GM23338 (cell line): ENCODE results near the gene PROX2. TPM values are rescaled to one million over a fixed set of nuclear protein-coding genes. Genes with fewer than 3 reads are reported as not detected.

Experiments used
- ATAC-seq: fragments of 200-7000 bp; cut with Tn5 transposase; 3 replicates; pipeline ENCODE4 v1.9.1; 2020
- DNase-seq: peaks from one replicate; pipeline ENCODE4 v3.0.0-alpha.2; 2015; ENCODE audit warnings: low spot score
- H2AFZ ChIP-seq: fragments of 200-600 bp; sonication (generic); 2 replicates; pipeline ENCODE4 v1.8.0; 2016; ENCODE audit warnings: antibody characterized with exemption, mild to moderate bottlenecking, moderate library complexity
- H3F3A ChIP-seq: fragments of 200-600 bp; sonication (generic); replicated peaks from 2 replicates; pipeline ENCODE4 v1.8.0; 2017; ENCODE audit warnings: antibody characterized with exemption, mixed run types, low read depth
- H3K27ac ChIP-seq: fragments of 200-600 bp; sonication (generic); 2 replicates; pipeline ENCODE4 v1.6.1; 2016; ENCODE audit warnings: low read depth
- H3K27me3 ChIP-seq: fragments of 200-600 bp; sonication (generic); 2 replicates; pipeline ENCODE4 v1.8.0; 2016; ENCODE audit warnings: mild to moderate bottlenecking, mixed run types, moderate library complexity; ENCODE audit not compliant: insufficient read depth
- H3K36me3 ChIP-seq: fragments of 200-600 bp; sonication (generic); 2 replicates; pipeline ENCODE4 v1.8.0; 2016; ENCODE audit warnings: mild to moderate bottlenecking; ENCODE audit not compliant: insufficient read depth
- H3K4me1 ChIP-seq: fragments of 200-600 bp; sonication (generic); 2 replicates; pipeline ENCODE4 v1.8.0; 2016; ENCODE audit warnings: mild to moderate bottlenecking, moderate library complexity; ENCODE audit not compliant: insufficient read depth
- H3K4me2 ChIP-seq: fragments of 200-600 bp; sonication (generic); 2 replicates; pipeline ENCODE4 v1.7.1; 2017; ENCODE audit warnings: mixed run types
- H3K4me3 ChIP-seq: fragments of 200-600 bp; sonication (generic); 2 replicates; pipeline ENCODE4 v1.6.1; 2016; ENCODE audit warnings: mixed run types
- H3K79me2 ChIP-seq: fragments of 200-600 bp; sonication (generic); replicated peaks from 2 replicates; pipeline ENCODE4 v1.8.0; 2017; ENCODE audit warnings: mild to moderate bottlenecking; ENCODE audit not compliant: insufficient read depth
- H3K9me2 ChIP-seq: fragments of 200-600 bp; sonication (generic); 2 replicates; pipeline ENCODE4 v1.8.0; 2017; ENCODE audit not compliant: insufficient read depth
- H4K20me1 ChIP-seq: fragments of 200-600 bp; sonication (generic); replicated peaks from 2 replicates; pipeline ENCODE4 v1.8.0; 2017; ENCODE audit warnings: mild to moderate bottlenecking; ENCODE audit not compliant: insufficient read depth
- H3K27ac Mint-ChIP-seq: 2 replicates; pipeline ENCODE4 v1.8.0; 2020; ENCODE audit warnings: inconsistent platforms, mild to moderate bottlenecking, moderate library complexity, mixed read lengths
- H3K27me3 Mint-ChIP-seq: 3 replicates; pipeline ENCODE4 v1.8.0; 2022; ENCODE audit warnings: low read depth, mild to moderate bottlenecking, moderate library complexity, mixed read lengths, inconsistent platforms; ENCODE audit not compliant: insufficient read depth, poor library complexity
- H3K36me3 Mint-ChIP-seq: 3 replicates; pipeline ENCODE4 v1.8.0; 2021; ENCODE audit warnings: low read depth, mild to moderate bottlenecking, inconsistent platforms, moderate library complexity, mixed read lengths
- H3K4me1 Mint-ChIP-seq: 3 replicates; pipeline ENCODE4 v1.8.0; 2020; ENCODE audit warnings: mild to moderate bottlenecking, inconsistent platforms, mixed read lengths
- H3K4me3 Mint-ChIP-seq: 3 replicates; pipeline ENCODE4 v1.8.0; 2021; ENCODE audit warnings: moderate library complexity, mild to moderate bottlenecking, inconsistent platforms, mixed read lengths
- H3K9me3 Mint-ChIP-seq: 3 replicates; pipeline ENCODE4 v1.8.0; 2020; ENCODE audit warnings: moderate library complexity, mild to moderate bottlenecking, inconsistent platforms, mixed read lengths
- CREB1 ChIP-seq: fragments of 250-450 bp; sonication (Bioruptor Pico); IDR thresholded peaks from 2 replicates; pipeline ENCODE4 v1.5.0; 2020; ENCODE audit warnings: low read depth, mild to moderate bottlenecking, moderate library complexity
- CTCF ChIP-seq, 2 experiments: fragments of 200-600 bp in 1 of 2; sonication (generic) in 1 of 2; conservative IDR thresholded peaks; 2 replicates each; pipeline versions ENCODE4 v1.5.1 to v1.6.1; 2016 to 2017; ENCODE audit warnings: antibody characterized with exemption in 2 of 2, low read depth in 2 of 2, mild to moderate bottlenecking in 2 of 2, moderate library complexity in 1 of 2
- EZH2 ChIP-seq: fragments of 200-600 bp; sonication (generic); IDR thresholded peaks from one replicate; pipeline ENCODE4 v1.8.0; 2017; ENCODE audit warnings: antibody characterized with exemption, mild to moderate bottlenecking, low read depth; ENCODE audit not compliant: unreplicated experiment
- EZH2phosphoT487 ChIP-seq: fragments of 200-600 bp; sonication (generic); IDR thresholded peaks from one replicate; pipeline ENCODE4 v1.8.1; 2018; ENCODE audit warnings: antibody characterized with exemption; ENCODE audit not compliant: unreplicated experiment
- JUNB ChIP-seq: IDR thresholded peaks from one replicate; pipeline ENCODE4 v1.6.1; 2016; ENCODE audit warnings: antibody characterized with exemption; ENCODE audit not compliant: unreplicated experiment
- NANOG ChIP-seq: IDR thresholded peaks from 2 replicates; pipeline ENCODE4 v1.6.1; 2016; ENCODE audit warnings: antibody characterized with exemption, borderline replicate concordance
- POLR2AphosphoS5 ChIP-seq: IDR thresholded peaks from 2 replicates; pipeline ENCODE4 v1.6.1; 2016; ENCODE audit warnings: antibody characterized with exemption, low read depth
- STAT1 ChIP-seq: IDR thresholded peaks from one replicate; pipeline ENCODE4 v1.6.1; 2016; ENCODE audit warnings: antibody characterized with exemption; ENCODE audit not compliant: unreplicated experiment
- ZNF114 ChIP-seq: fragments of 250-450 bp; sonication (Bioruptor Pico); IDR thresholded peaks from 2 replicates; pipeline ENCODE4 v1.5.0; 2020; ENCODE audit warnings: mild to moderate bottlenecking, moderate library complexity
- ZNF331 ChIP-seq: fragments of 250-450 bp; sonication (Bioruptor Pico); IDR thresholded peaks from 2 replicates; pipeline ENCODE4 v1.5.0; 2020; ENCODE audit warnings: low read depth, mild to moderate bottlenecking, moderate library complexity
- long read RNA-seq: library from polyadenylated mRNA; unstranded; transcript quantifications from one replicate; pipeline ENCODE4 v2.0.0, GENCODE V29; 2020; ENCODE audit not compliant: unreplicated experiment
- polyA plus RNA-seq: library from polyadenylated mRNA; unstranded; fragments of >200 nt; fragmentation: Nextera tagmentation; extraction: Ambion mirVana; gene quantifications from 2 replicates; pipeline ENCODE4 v1.2.1, GENCODE V29; 2016
- total RNA-seq: library from RNA; depleted of rRNA; stranded (reverse); fragments of >200 nt; shearing (Covaris generic); gene quantifications from 2 replicates; pipeline ENCODE4 v1.2.3, GENCODE V29; 2014; rRNA removed
- TF ChIP-seq, protein P1 (sequence below): IDR thresholded peaks from 2 replicates; pipeline ENCODE4 v1.6.1; 2016; ENCODE audit warnings: antibody characterized with exemption
- TF ChIP-seq, protein P2 (sequence below): IDR thresholded peaks from one replicate; pipeline ENCODE4 v1.6.1; 2018; ENCODE audit warnings: antibody characterized with exemption; ENCODE audit not compliant: unreplicated experiment
- TF ChIP-seq, protein P3 (sequence below): fragments of 250-450 bp; sonication (Bioruptor Pico); IDR thresholded peaks from 2 replicates; pipeline ENCODE4 v1.5.0; 2020; ENCODE audit warnings: mild to moderate bottlenecking, moderate library complexity

PROX2 gene
- 0.31 TPM in 1 of 2 replicates, not detected in the other for total RNA-seq
- 0.06 and 0.09 TPM in 2 replicates for polyA plus RNA-seq
- long read RNA-seq = 0 reads

- Histone ChIP-seq H4K20me1 (no peaks in the 10 kb centered on the region), H3K4me3 (0 out of 2 replicates have a peak within 1 kb of the TSS, but pooled peaks have one; percentile 15), H3K36me3 (no peaks in the 10 kb centered on the region), H3K27me3 (no peaks in the 10 kb centered on the region), H3K27ac (no peak within 1 kb of the TSS), H3K79me2 (no peaks in the 10 kb centered on the region), H3K4me1 (peaks cover 12% of the 10 kb centered on the region), H2AFZ (peak within 1 kb of the TSS; percentile 96), H3K4me2 (0 out of 2 replicates have a peak within 1 kb of the TSS, but pooled peaks have one; percentile 40), H3K9me2 (no peaks in the 10 kb centered on the region), H3F3A (no peaks in the 10 kb centered on the region)
- Mint-ChIP-seq H3K4me1 (peaks cover 17% of the 10 kb centered on the region), H3K27me3 (peaks cover 9% of the 10 kb centered on the region), H3K36me3 (no peaks in the 10 kb centered on the region), H3K9me3 (no peaks in the 10 kb centered on the region), H3K27ac (no peak within 1 kb of the TSS), H3K4me3 (peak within 1 kb of the TSS; percentile 22; the same call in 1 of the 3 replicates)
- peak; percentile 29 for DNase-seq
- TF ChIP-seq, protein P1, sequence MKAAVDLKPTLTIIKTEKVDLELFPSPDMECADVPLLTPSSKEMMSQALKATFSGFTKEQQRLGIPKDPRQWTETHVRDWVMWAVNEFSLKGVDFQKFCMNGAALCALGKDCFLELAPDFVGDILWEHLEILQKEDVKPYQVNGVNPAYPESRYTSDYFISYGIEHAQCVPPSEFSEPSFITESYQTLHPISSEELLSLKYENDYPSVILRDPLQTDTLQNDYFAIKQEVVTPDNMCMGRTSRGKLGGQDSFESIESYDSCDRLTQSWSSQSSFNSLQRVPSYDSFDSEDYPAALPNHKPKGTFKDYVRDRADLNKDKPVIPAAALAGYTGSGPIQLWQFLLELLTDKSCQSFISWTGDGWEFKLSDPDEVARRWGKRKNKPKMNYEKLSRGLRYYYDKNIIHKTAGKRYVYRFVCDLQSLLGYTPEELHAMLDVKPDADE = no peak
- no peak for TF ChIP-seq NANOG
- TF ChIP-seq EZH2 = no peak
- TF ChIP-seq CREB1 (CRISPR knock-in tag) = no peak
- no peak for TF ChIP-seq CTCF (conservative IDR thresholded peaks at IDR 0.05; ENCODE audit: low read depth in 2 of 2)
- no peak for TF ChIP-seq STAT1
- TF ChIP-seq ZNF331 (CRISPR knock-in tag) = no peak
- no peak for TF ChIP-seq POLR2AphosphoS5
- TF ChIP-seq, protein P2, sequence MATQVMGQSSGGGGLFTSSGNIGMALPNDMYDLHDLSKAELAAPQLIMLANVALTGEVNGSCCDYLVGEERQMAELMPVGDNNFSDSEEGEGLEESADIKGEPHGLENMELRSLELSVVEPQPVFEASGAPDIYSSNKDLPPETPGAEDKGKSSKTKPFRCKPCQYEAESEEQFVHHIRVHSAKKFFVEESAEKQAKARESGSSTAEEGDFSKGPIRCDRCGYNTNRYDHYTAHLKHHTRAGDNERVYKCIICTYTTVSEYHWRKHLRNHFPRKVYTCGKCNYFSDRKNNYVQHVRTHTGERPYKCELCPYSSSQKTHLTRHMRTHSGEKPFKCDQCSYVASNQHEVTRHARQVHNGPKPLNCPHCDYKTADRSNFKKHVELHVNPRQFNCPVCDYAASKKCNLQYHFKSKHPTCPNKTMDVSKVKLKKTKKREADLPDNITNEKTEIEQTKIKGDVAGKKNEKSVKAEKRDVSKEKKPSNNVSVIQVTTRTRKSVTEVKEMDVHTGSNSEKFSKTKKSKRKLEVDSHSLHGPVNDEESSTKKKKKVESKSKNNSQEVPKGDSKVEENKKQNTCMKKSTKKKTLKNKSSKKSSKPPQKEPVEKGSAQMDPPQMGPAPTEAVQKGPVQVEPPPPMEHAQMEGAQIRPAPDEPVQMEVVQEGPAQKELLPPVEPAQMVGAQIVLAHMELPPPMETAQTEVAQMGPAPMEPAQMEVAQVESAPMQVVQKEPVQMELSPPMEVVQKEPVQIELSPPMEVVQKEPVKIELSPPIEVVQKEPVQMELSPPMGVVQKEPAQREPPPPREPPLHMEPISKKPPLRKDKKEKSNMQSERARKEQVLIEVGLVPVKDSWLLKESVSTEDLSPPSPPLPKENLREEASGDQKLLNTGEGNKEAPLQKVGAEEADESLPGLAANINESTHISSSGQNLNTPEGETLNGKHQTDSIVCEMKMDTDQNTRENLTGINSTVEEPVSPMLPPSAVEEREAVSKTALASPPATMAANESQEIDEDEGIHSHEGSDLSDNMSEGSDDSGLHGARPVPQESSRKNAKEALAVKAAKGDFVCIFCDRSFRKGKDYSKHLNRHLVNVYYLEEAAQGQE = no peak
- no peak for TF ChIP-seq EZH2phosphoT487
- TF ChIP-seq, protein P3, sequence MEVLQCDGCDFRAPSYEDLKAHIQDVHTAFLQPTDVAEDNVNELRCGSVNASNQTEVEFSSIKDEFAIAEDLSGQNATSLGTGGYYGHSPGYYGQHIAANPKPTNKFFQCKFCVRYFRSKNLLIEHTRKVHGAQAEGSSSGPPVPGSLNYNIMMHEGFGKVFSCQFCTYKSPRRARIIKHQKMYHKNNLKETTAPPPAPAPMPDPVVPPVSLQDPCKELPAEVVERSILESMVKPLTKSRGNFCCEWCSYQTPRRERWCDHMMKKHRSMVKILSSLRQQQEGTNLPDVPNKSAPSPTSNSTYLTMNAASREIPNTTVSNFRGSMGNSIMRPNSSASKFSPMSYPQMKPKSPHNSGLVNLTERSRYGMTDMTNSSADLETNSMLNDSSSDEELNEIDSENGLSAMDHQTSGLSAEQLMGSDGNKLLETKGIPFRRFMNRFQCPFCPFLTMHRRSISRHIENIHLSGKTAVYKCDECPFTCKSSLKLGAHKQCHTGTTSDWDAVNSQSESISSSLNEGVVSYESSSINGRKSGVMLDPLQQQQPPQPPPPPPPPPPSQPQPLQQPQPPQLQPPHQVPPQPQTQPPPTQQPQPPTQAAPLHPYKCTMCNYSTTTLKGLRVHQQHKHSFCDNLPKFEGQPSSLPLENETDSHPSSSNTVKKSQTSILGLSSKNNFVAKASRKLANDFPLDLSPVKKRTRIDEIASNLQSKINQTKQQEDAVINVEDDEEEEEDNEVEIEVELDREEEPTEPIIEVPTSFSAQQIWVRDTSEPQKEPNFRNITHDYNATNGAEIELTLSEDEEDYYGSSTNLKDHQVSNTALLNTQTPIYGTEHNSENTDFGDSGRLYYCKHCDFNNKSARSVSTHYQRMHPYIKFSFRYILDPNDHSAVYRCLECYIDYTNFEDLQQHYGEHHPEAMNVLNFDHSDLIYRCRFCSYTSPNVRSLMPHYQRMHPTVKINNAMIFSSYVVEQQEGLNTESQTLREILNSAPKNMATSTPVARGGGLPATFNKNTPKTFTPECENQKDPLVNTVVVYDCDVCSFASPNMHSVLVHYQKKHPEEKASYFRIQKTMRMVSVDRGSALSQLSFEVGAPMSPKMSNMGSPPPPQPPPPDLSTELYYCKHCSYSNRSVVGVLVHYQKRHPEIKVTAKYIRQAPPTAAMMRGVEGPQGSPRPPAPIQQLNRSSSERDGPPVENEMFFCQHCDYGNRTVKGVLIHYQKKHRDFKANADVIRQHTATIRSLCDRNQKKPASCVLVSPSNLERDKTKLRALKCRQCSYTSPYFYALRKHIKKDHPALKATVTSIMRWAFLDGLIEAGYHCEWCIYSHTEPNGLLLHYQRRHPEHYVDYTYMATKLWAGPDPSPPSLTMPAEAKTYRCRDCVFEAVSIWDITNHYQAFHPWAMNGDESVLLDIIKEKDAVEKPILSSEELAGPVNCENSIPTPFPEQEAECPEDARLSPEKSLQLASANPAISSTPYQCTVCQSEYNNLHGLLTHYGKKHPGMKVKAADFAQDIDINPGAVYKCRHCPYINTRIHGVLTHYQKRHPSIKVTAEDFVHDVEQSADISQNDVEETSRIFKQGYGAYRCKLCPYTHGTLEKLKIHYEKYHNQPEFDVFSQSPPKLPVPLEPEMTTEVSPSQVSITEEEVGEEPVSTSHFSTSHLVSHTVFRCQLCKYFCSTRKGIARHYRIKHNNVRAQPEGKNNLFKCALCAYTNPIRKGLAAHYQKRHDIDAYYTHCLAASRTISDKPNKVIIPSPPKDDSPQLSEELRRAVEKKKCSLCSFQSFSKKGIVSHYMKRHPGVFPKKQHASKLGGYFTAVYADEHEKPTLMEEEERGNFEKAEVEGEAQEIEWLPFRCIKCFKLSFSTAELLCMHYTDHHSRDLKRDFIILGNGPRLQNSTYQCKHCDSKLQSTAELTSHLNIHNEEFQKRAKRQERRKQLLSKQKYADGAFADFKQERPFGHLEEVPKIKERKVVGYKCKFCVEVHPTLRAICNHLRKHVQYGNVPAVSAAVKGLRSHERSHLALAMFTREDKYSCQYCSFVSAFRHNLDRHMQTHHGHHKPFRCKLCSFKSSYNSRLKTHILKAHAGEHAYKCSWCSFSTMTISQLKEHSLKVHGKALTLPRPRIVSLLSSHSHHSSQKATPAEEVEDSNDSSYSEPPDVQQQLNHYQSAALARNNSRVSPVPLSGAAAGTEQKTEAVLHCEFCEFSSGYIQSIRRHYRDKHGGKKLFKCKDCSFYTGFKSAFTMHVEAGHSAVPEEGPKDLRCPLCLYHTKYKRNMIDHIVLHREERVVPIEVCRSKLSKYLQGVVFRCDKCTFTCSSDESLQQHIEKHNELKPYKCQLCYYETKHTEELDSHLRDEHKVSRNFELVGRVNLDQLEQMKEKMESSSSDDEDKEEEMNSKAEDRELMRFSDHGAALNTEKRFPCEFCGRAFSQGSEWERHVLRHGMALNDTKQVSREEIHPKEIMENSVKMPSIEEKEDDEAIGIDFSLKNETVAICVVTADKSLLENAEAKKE (CRISPR knock-in tag) = no peak
- no peak for TF ChIP-seq ZNF114 (CRISPR knock-in tag)
- TF ChIP-seq JUNB = no peak
- ATAC-seq = peak; percentile 88
Observed at GRCh38 chr14:74875941-74876913, at the start of gene PROX2. Gene PROX2 (minus strand): TSS chr14:74876145. CDS start chr14:74863834, 12,311 bp downstream.
